HG02973 (cell line): ENCODE measurements around the gene SPIB.
A peak's percentile ranks its signal among the peaks of the same experiment; 100 is the strongest.

Experiments used
- ATAC-seq: cut with Tn5 transposase; IDR thresholded peaks from one replicate; pipeline ENCODE4 v1.9.1; 2021; ENCODE audit warnings: moderate library complexity; ENCODE audit not compliant: unreplicated experiment

The SPIB gene

DNA sequence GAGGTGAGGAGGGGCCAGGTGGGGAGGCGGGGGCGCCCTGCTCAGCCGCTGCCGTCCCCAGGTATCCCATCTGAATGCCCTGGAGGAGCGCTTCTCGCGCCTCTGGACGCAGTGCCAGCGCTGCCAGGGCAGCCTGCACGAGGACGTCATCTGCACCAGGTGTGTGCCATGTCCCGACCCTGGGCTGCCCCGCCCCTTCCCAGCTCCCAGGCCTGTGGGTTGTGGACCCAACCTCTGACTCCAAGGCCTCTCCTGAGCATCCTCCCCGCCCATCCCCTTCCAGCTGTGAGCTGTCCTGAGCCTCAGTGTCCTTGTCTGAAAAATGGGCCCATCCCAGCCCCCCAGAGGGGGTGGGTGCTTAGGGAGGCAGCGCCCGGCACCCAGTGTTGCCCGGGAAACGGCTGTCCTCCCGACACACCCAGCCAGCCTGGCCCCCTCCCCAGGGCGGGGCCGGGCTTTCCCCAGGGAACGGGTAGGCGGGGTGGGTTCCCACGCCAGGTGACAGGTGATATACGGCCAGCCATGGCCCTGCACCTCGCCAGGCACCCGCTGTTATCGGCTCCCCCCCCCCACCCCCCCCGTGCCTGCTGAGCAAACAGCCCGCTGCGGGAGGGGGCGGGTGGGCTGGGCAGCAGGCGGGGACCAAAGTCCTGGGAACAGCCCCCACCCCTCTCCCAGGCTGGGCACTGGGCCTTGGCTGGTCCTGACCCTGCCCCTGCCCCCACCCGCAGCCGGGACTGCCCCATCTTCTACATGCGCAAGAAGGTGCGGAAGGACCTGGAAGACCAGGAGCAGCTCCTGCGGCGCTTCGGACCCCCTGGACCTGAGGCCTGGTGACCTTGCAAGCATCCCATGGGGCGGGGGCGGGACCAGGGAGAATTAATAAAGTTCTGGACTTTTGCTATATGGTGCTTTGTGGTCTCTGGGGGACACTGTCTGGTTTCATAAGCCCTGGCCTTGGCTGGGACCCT lies 1.3 kb upstream of the SPIB start:
- no peak for ATAC-seq

DNA sequence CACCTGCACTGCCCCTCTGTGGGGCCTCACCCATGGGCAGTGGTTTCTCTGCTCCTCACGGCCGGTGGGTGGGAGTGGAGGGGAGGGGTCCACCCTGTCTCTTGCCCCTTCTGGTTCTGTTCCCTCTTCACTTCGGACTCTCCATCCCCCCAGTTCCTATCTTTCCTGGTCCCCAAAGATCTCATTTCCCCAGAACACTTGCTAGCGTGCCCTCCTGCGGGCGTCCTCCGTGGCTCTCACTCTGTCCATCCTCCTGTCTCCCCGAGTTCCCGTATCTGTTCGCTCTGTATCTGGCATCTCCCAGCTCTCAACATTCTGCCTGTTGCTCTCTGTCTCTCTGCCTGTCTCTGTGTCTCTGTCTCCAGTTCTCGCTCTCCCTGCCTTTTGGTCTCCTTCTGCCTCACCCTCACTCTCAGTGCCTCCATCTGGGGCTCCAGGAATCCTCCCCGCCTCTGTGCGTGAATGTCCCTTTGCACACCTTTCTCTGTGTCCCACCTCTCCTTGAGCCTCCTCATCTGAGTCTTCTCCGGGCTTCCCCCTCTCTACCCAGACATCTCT lies 363 bp downstream of the SPIB start:
- ATAC-seq: no peak

DNA sequence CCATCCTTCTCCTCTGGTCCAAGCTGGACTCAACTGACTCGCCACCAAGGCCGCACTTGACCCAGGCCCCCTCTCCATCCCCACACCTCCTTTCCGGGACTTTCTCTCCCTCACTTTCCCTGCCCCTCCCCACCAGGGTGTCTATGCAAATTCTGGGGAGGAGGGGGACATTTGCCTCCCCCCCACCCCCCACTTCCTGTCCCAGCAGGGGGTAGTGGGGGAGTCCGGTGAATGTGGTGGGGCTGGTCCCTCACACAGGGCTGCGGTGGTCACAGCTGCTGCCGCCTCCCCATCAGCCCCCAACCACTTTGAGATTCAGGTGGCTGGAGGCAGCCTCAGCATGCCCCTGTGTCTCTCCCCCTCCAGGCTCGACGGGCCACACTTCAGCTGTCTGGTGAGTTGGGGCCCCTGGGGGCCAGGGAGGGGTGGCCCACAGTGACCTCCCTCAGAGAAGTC lies 870 bp downstream of the SPIB start:
- no peak for ATAC-seq

DNA sequence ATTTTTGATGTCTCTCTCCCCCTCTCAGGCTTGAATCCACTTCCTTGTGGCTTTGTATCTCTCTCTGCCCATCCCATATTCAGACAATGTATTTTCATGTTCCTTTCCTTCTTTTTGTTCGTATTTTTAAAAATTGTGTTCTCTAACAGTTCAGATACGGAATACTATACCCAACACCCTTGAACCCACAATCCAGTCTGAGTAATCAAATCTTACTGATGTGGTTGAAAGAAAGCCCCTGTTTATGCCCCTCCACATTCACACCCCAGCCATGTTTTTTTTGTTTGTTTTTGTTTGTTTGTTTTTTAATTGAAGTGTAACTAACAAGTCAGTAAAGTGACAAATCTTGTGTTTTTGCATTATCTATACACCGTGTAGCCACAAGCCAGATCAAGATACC lies 1.4 kb downstream of the SPIB start:
- no peak for ATAC-seq

DNA sequence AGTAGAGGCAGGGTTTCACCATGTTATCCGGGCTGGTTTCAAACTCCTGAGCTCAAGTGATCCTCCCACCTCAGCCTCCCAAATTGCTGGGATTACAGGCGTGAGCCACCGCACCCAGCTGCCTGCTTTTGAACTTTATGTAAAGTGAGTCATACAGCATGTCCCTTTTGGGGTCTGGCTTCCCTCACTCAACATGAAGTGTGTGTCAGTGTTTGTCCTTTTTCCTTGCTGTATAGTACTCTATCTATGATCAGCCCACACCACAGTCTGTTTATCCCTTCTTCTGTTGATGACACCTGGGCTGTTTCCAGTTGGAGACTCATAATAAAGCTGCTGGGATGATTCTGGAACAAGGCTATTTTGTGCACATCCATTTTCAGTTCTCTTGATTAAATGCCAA lies 2.1 kb downstream of the SPIB start:
- no peak for ATAC-seq

DNA sequence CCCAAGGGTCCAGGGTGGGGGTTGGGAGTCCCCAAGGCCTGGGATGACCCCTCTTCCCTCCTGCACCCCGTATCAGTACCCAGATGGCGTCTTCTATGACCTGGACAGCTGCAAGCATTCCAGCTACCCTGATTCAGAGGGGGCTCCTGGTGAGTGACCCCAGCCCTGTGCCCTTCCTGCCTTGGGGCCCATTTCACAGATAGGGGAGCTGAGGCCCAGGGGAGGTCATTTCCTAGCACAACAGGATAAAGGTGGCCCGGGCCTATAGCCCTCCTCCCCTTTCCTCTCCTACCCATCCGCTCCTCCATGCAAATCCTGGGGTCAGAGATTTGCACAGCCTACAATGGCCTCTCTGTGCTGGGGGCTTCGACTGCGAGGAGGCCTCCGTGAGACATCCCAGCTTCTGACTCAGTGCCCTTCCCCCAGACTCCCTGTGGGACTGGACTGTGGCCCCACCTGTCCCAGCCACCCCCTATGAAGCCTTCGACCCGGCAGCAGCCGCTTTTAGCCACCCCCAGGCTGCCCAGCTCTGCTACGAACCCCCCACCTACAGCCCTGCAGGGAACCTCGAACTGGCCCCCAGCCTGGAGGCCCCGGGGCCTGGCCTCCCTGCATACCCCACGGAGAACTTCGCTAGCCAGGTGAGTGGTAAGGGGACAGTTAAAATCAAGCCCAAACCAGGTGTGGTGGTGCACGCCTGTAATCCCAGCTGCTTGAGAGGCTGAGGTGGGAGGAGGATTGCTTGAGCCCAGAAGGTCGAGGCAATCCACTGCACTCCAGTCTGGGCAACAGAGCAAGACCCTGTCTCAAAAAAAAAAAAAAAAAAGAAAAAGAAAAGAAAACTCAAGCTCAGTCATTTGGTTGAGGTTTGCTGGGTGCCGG lies 3.9 kb downstream of the SPIB start:
- ATAC-seq: no peak

DNA sequence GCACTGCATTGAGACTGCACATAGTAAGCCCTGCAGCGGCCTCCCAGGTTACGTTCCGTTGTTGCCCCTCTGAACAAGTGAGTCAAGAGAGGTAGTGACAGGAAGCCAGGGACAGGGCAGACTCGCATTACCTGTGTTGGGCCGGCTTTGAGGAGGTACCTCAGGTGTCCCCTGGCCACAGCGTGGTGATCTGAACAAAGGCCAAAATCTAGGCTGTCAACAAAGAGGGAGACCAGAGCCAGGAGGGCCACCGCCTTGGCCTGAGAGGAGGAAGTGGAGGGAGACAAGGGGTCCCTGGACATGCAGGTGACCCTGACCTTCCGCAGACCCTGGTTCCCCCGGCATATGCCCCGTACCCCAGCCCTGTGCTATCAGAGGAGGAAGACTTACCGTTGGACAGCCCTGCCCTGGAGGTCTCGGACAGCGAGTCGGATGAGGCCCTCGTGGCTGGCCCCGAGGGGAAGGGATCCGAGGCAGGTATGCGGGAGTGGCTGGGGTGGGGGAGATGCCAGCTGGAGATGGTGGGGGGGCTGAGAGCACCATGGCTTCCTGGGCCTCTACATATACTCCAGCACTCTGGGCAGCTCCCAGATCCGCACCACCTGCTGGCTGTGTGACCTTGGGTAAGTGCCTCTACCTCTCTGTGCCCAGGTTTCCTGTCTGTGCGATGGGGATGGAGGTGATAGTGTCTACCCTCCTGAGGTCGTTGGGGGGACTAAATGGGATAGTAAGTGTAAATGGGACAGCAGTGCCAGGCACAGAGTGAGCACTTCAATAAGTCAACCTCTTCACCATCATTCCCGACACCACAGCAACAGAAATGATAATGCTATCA lies 4.8 kb downstream of the SPIB start:
- ATAC-seq: no peak

DNA sequence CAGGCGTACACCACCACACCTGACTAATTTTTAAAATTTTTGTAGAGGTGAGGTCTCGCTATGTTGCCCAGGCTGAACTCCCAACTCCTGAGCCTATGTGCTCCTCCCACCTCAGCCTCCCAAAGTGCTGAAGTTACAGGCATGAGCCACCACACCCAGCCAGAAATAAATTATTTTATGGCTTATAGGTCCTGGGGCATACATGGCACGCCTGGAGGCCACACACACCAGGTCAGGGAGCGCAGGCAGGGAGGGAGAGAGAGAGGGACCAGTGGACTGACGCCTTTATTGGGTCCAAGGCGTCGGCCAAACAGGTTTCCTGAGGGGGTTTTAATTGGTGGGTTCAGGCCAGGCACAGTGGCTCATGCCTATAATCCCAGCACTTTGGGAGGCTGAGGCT lies 6.8 kb downstream of the SPIB start:
- no peak for ATAC-seq

DNA sequence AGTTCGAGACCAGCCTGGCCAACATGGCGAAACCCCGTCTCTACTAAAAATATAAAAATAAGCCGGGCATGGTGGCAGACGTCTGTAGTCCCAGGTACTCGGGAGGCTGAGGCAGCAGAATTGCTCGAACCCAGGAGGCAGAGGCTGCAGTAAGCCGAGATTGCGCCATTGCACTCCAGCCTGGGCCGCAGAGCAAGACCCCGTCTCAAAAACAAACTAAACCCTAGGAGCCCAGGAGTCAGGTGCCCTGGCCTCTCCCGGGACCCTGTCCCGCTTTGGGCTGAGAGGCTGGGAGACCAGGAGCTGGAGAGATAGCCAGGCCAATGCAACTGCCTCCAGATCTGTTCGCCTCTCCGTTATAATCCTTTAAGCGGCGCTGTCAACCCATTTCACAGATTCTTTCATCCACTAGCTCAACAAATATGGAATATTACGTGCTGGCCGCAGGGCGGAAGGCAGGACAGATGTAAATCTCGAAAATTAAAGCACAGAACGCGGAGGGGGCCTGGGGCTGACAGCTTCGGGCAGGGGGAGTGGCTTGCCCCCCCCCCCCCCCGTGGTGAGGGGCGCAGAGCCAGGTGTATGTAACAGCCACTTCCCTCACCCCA lies 8.7 kb downstream of the SPIB start:
- ATAC-seq: no peak

DNA sequence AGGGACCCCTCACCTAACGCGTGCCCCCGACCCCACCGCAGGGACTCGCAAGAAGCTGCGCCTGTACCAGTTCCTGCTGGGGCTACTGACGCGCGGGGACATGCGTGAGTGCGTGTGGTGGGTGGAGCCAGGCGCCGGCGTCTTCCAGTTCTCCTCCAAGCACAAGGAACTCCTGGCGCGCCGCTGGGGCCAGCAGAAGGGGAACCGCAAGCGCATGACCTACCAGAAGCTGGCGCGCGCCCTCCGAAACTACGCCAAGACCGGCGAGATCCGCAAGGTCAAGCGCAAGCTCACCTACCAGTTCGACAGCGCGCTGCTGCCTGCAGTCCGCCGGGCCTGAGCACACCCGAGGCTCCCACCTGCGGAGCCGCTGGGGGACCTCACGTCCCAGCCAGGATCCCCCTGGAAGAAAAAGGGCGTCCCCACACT lies 9.3 kb downstream of the SPIB start:
- no peak for ATAC-seq

DNA sequence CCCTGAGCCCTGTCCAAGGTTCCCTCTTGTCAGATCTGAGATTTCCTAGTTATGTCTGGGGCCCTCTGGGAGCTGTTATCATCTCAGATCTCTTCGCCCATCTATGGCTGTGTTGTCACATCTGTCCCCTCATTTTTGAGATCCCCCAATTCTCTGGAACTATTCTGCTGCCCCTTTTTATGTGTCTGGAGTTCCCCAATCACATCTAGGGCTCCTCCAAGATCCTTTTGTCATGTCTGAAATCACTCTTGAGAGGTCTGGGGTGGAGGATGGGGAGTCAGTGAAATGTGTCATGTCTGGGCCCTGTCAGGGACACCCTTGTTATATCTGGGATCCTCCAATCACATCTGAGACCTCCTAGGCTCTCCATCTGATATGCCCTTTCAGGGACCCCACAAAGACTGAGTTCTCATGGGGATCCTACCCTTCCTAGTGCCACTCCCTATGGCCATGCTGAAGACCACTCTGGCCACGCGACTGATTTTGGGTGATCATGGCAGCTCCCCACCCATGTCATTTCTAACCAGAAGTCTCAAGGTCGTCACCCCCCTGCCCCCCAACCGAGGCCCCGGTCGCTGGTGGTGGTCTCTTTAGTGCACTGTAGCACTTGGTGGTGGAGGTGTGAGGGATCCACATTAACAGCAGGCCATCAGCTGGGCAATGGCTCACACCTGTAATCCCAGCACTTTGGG lies 10.2 kb downstream of the SPIB start:
- ATAC-seq: no peak

DNA sequence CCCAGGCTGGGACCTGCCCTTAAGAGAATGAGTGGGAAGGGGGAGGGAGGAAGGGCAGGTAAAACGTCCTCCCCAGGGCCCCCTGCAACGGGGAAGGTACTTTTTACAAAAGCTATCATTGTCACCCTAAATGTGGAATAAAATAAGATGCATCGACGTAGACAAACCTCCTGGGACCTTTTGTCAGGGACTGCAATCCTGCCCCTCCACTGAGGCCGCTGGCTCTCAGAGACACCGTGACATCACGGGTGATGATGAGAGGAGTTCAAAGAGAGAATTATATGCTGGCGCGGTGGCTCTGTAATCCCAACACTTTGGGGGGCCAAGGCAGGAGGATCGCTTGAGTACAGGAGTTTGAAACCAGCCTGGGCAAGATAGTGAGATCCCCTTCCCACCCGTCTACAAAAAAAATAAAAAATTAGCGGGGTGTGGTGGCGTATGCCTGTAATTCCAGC lies 12.2 kb downstream of the SPIB start:
- no peak for ATAC-seq

DNA sequence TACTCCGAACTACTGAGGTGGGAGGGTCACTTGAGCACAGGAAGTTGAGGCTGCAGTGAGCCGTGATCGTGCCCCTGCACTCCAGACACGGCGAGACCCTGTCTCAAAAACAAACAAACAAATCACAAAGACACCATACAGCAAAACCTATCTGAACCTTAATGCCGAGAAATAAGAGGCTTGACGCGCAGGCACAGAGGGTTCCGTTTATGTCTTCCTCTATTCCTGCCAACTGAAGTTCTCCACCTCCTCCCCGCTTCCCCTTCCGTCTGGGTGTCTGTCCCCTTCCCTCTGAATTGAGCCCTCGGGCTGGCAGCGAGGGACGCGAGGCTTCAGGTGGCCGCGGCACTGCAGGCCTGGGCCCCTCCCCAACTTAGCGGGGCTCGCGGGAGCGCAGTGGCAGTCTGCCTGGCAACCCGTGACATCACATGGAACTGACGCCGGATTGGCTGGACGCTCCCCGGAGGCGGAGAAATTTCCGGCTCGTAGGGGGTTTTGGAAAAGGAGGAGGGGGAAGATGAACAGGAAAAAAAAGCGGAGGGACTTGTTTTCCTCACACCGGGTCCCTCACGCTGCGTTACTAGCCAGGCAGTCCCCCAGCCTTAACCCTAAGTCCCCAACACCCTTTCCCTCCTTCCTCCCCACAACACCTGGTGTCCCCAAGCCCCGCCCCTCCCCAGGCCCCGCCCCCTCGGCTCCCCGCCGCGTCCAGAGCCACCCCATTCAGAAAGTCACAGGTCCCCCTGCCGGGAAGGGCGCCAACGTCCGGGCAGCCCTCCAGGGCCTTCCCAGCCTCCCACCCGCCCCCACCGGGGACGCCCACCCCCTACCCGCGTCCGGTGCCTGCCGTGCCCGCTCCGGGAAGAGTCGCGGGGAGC lies 12.8 kb downstream of the SPIB start:
- ATAC-seq: peak; percentile 50

DNA sequence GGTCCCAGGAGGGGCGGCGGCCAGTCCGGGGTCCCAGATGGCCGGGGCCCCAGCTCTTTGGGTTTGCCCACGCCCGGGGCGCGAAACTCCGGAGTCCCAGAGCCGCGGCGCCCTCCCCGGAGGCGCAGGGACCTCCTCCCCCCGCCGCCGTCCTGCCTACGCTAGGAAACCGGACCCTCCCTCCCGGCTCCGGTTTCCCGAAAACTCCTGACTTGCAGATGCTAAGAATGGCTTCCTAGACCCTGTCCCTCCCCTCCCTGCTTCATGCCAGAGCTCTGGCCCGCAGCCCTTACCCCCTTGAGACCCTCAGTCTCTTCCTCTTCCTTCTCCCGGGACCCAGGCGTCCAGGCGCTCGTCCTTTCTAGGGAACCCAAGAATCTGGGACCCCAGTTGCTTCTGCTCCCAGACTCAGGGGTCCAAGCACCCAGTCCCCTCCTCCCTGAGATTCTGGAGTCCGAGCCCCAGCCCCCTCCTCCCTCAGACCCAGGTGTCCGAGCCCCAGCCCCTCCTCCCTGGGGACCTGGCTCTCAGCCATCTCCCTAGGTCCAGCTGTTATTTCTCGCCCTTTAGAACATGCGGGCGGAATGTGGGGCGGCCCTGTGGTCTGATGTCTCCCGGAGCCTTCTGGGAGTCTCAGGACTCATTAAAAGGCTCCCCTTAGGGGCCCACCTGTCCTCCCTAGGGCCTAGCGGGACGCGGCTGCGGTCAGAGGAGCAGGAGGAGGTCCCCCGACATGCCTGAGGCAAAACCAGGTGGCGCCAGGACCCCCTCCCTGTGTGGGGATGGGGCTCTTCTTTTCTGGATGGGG lies 13.7 kb downstream of the SPIB start, which contains the start of gene MYBPC2:
TSS of gene MYBPC2 (plus strand) at position 672 of the 808 bp plus-strand sequence. CDS start at position 734, 62 bp downstream.
- no peak for ATAC-seq

DNA sequence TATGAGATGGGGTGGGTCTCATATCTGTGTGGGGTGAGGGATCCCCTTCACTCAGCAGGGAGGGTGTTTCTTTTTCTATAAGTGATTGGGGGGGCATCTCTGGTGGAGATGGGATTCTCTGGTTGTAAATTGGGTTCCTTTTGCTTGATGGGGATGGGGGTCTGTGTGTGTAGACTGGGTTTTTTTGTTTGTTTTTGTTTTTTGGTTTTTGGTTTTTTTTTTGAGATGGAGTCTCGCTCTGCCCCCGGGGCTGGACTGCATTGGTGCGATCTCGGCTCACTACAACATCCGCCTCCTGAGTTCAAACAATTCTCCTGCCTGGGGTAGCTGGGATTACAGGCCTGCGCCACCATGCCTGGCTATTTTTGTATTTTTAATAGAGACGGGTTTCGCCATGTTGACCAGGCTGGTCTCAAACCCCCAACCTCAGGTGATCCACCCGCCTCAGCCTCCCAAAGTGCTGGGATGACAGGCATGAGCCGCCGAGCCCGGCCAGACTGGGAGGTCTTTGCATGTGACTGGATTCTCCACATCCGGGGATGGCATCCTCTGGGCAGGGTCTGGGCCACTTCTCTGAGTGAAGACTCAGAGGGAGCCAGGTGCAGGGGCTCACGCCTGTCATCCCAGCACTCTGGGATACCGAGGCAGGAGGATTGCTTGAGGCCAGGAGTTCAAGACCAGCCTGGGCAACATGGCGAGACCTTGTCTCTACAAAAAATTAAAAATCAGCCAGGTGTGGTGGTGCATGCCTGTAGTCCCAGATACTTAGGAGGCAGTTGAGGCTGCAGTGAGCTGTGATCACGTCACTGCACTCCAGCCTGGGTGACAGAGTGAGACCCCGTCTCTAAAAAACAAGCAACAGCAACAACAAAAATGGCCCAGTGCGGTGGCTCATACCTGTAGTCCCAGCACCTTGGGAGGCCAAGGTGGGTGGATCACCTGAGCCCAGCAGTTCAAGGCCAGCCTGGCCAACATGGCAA lies 14.8 kb downstream of the SPIB start:
- ATAC-seq: no peak

DNA sequence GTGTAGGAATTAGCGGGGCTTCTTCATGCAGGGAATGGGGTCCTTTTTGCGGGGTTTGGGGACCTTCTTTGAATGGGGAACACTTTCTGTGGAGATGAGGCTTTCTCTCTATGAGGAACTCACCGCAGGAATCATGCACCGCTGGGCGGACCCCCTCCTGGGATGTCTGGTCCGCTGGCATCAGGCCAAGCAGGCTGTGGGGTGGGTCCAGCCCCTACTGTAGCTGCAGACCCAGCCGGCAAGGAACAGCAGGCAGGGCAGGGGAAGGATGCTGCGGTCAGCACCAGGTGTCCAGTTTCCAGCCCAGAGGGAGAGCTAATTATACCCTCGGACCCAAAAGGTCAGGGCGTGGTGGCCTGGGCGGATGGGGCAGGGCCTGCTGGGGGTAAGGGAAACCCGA lies 15.8 kb downstream of the SPIB start:
- no peak for ATAC-seq
